Testis (tissue), 2 donors: ENCODE results near the gene KRT6C.

Experiments used
- POLR2A ChIP-seq: fragments of 450-650 bp; IDR thresholded peaks from one replicate; pipeline ENCODE4 v1.6.1; 2017; ENCODE audit warnings: antibody characterized with exemption, mild to moderate bottlenecking, moderate library complexity
- TF ChIP-seq, protein P1 (sequence below), 3 experiments: fragments of 450-650 bp in 2 of 3; fragments of 200-600 bp in 1 of 3; sonication (generic) in 1 of 3; IDR thresholded peaks; one replicate each; pipeline ENCODE4 v1.5.1; 2016 to 2019; ENCODE audit warnings: antibody characterized with exemption in 3 of 3, mild to moderate bottlenecking in 2 of 3, moderate library complexity in 1 of 3

DNA sequence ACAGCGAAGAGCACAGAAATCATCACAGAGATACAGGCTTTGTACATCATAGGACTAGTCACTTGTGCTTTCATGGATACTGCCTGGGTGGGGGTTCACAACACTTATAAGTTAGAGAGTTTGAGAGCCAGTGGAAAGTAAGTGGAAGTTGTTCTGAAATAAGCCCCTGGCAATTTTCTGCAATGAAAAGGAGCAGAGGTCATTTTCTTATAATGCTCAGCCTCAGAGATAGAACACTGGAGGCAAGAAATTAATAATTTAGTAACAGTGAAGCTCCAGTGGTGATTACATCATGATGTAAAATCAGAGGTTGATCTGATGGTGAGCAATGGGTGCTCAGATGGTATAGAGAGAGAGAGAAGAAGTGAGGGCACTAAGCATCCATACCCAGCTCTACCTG, 13.6 kb upstream of the KRT6C start:
- no peak for TF ChIP-seq POLR2A
- TF ChIP-seq, protein P1, sequence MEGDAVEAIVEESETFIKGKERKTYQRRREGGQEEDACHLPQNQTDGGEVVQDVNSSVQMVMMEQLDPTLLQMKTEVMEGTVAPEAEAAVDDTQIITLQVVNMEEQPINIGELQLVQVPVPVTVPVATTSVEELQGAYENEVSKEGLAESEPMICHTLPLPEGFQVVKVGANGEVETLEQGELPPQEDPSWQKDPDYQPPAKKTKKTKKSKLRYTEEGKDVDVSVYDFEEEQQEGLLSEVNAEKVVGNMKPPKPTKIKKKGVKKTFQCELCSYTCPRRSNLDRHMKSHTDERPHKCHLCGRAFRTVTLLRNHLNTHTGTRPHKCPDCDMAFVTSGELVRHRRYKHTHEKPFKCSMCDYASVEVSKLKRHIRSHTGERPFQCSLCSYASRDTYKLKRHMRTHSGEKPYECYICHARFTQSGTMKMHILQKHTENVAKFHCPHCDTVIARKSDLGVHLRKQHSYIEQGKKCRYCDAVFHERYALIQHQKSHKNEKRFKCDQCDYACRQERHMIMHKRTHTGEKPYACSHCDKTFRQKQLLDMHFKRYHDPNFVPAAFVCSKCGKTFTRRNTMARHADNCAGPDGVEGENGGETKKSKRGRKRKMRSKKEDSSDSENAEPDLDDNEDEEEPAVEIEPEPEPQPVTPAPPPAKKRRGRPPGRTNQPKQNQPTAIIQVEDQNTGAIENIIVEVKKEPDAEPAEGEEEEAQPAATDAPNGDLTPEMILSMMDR (IDR thresholded peaks at IDR 0.05), result no peak
